ENCODE data around the gene RSBN1L.
"Not testable (repeated sequence)": the region's sequence is repeated elsewhere in the genome, so short reads cannot be mapped to it uniquely, and the experiment has no call there.

Gene RSBN1L

DNA sequence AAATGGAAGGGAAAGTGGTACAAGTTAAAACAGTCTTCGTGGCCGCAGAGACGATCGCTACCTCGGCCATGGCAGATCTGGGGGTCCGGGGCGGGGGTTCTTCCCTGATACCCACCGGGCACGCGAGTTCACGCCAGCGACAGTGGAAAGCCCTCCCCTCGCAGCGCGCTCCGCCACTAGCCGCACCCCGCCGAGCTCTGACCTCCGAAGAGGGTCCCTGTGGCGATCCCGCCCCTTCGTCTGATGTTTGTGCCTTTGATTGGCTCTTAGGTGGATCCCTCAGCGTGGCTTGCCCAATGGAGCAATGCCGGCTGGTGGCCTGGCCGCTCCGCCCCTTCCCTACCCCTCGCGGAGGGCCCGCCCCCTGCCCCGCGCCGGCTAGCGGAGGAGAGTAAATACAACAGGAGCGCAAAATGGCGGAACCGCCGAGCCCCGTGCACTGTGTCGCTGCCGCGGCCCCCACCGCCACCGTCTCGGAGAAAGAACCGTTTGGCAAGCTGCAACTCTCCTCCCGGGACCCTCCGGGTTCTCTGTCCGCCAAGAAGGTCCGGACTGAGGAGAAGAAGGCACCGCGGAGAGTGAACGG lies at the start of gene RSBN1L:
Gene RSBN1L (plus strand): TSS at position 403 of the 586 bp plus-strand sequence. CDS start 11 bp downstream, at position 414.
- peak; percentile 98 for DNase-seq

GRCh38 chr7:77648742-77649338 lies 47.4 kb upstream of the RSBN1L start:
- no peak for DNase-seq

DNA sequence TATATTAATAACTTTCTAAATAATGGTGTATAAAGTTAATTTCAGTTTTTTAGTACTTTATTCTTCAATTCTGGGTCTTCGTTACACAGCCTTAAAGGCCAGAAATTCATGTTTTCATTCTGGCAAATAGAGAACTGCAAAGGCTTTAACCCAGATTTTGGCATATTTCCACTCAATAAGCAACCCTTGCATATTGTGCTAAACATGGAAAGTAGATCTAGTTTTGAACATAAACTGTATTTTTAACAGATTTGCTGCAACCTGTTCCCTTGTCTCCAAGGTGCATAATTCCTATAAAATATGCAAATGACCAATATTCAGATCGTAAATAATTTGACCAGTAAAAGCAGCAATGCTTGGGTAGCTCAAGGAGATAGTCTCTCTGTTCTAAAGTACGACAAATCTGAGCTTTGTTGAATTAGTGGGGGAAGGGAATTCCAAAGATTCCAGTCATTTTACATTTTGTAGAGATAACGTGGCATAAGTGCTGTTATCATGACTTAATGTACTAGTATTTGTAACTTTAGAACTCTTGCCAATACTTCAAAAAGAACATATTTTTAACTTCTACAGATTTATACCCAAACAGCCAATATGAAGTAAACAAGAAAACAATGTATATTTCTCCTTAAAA lies 46.4 kb upstream of the RSBN1L start:
- DNase-seq, result peak; percentile 27

- DNase-seq, result peak; percentile 27
These were observed 44.6 kb upstream of the RSBN1L start for GRCh38 chr7:77651575-77652162.

DNA sequence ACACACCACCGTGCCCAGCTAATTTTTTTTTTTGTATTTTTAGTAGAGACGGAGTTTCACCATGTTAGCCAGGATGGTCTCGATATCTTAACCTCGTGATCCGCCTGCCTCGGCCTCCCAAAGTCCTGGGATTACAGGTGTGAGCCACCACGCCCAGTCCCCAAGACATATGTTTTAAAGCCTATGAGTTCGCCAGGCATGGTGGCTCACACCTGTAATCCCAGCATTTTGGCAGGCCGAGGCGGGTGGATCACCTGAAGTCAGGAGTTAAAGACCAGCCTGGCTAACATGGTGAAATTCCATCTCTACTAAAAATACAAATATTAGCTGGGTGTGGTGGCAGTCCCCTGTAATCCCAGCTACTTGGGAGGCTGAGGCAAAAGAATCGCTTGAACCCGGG lies 43.4 kb upstream of the RSBN1L start:
- DNase-seq, result not testable (repeated sequence)

DNA sequence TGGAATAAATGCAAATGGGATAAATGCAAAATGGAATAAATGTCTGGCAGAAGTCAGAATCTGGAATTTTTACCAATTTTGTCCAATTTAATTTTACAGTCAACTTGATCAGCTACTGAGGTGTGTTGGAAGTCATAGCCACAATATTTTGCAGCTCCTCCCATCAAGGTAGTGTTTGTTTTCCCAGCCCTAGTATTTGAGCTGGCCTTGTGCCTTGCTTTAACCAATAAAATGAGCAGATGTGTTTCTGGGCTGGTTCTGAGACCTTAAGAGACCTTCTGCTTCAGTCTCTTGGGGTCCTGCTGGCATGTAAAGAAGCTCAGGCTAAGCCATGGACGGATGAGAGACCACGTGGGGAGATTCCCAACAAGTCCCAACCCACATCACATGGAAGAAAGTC lies 42.7 kb upstream of the RSBN1L start:
- DNase-seq, result no peak

DNA sequence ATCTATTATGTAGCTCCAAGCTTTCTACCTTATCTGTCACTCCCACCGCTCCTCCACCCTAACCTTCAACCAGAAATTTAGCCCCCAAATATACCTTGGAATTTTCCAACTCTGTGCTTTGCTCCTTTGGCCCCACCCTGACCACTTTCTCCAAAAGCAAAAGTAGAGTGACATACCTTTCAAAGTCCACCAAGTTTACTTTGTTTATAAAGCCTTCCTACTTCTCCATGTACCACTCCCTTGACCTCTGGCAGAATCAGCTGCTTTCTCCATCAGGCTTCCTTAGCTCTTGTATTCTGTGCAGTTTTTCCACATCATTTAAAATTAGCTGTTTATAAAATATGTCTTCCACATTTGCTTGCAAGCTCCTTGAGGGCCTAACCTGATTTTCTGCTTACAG lies 40.9 kb upstream of the RSBN1L start:
- DNase-seq, result no peak

DNA sequence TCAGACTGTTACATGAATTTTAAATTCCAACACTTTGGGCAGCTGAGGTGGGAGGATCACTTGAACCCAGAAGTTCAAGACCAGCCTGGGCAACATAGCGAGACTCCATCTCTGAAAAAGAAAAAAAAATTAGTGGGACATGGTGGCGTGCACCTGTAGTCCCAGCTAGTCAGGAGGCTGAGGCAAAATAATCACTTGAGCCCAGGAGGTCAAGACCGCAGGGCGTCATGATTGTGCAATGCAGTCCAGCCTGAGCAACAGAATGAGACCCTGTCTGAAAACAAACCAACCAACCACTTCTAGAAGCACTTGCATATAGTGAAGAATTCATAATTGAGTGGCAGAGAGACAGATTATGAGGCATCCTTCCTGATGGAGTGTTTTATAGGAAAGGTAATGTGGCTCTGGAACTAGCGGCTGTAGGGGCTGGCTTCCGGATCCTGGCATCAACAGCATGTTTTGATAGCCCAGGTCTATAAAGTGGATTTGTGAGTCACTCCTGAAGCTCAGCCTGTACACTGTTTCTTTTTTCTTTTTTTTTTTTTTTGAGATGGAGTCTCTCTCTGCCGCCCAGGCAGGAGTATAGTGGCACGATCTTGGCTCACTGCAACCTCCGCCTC lies 40.3 kb upstream of the RSBN1L start:
- no peak for DNase-seq

- DNase-seq, result peak; percentile 45
These were observed 38.6 kb upstream of the RSBN1L start for GRCh38 chr7:77657427-77658224.

DNA sequence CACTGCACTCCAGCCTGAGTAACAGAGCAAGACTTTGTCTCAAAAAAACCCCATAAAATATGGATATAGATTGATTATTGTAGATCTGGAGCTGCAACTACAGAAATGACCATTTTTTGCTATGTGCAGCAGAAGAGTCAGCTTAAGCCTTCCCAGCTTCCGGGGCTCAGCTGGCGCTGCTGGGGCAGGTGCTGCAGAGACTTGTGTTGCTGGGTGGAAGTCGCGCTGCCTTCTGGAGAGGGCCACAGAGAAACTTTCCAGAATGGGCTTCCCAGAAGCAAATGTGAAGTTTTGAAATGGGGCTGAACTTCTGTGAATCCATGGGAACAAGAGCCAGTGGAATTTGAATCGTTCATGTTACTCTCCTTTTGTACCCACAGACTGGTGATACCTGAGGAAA lies 37.3 kb upstream of the RSBN1L start:
- DNase-seq, result no peak

- no peak for DNase-seq
These were observed 34.4 kb upstream of the RSBN1L start for GRCh38 chr7:77661816-77662215.

- DNase-seq, result no peak
These were observed 33.4 kb upstream of the RSBN1L start for GRCh38 chr7:77662869-77663268.

DNA sequence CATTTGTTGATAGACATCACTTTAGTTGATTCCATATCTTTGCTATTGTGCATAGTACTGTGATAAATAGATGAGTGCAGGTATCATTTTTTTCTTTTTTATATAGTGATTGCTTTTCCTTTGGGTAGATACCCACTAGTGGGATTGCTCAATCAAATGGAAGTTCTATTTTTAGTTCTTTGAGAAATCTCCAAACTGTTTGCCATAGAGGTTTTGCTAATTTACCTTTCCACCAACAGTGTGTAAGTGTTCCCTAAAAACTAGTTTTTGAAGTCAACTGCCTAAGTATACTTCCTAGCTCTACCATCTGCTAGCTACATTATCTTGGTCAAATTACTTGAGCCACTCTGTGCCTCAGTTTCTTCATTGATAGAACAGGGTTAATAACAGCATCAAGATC lies 31.5 kb upstream of the RSBN1L start:
- DNase-seq, result no peak

GRCh38 chr7:77665161-77665560 lies 31.1 kb upstream of the RSBN1L start:
- DNase-seq, result no peak

DNA sequence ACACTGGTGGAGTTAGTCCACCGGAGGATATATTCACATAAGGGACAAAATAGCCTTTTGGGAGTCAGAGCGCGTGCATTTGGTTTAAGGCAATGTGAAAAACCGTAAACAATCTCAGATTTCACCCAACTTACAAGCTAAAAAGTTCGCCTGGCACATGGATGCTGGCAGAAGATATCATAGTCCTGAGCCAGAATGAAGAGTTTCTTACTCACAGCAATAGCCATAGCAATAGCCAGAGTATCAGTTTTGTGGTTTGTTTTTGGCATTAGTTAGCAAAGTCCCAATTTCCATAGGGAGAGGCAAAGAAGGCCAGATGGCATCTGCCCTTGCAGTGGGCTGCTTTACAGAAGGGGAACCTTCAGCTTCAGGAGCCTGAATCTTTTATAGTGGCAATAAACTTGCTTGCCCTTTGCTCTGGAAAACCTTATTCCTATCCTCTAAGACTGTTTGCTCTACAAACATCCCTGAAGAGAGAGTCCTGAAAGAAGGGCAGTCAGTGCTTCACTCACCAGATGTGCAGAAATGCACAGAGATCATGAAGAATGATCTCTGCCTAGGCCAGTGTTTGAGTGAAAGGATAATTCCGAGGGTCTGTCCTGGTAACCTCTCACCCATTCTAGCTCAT lies 28.7 kb upstream of the RSBN1L start:
- no peak for DNase-seq

GRCh38 chr7:77674878-77675277 lies 21.4 kb upstream of the RSBN1L start:
- no peak for DNase-seq

DNA sequence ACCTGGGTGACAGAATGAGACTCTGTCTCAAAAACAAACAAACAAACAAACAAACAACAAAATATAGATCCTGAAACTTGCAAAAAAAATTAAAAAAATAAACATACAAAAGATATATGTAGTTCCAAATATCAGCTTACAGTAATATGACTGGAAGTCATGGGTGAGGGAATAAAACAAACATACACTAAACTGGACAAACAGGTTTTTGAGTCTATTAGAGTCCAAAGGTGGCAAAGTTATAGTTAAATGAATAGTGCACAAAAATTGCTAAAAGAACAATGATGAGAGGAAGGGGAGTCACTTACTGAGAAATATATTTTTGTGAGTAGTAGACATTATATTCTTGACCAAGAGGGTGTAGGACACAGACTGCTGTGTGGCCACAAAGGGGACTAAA lies 16.7 kb upstream of the RSBN1L start:
- no peak for DNase-seq

- no peak for DNase-seq
These were observed 16.0 kb upstream of the RSBN1L start for GRCh38 chr7:77680266-77680665.

- DNase-seq, result no peak
These were observed 12.2 kb upstream of the RSBN1L start for GRCh38 chr7:77684030-77684429.

GRCh38 chr7:77685233-77685632 lies 11.0 kb upstream of the RSBN1L start:
- no peak for DNase-seq

GRCh38 chr7:77687100-77687746 lies 9.0 kb upstream of the RSBN1L start:
- no peak for DNase-seq

DNA sequence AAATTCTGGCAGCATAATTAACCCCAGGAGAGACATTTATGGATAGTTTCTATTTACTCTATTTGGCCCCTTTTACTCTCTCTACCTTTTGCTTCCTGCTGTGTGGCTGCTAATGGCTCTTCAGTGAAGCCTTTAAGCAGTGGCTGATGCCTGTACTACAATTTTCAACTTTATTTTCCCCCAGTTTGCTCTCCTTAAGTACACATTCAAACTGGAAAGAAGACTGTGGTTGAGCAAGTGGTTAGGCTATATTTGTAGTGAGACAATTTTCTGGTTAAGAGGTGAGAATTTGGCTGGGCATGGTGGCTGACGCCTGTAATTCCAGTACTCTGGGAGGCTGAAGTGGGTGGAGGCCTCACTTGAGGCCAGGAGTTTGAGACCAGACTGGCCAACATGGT lies 8.5 kb upstream of the RSBN1L start:
- DNase-seq, result no peak

Measured in kidney glomerular epithelial cell (primary cell).